Measurements from ENCODE around the gene OR2J2.
"Not testable (repeated sequence)": the region's sequence is repeated elsewhere in the genome, so short reads cannot be mapped to it uniquely, and the experiment has no call there.

OR2J2 gene

GRCh38 chr6:29170607-29171006 lies at the start of gene OR2J2:
TSS of gene OR2J2 (plus strand) at chr6:29170907. CDS start at chr6:29173636, 2,729 bp downstream.
- DNase-seq: not testable (repeated sequence)

- DNase-seq: no peak
Measured at GRCh38 chr6:29129326-29130012, 41.2 kb upstream of the OR2J2 start.

DNA sequence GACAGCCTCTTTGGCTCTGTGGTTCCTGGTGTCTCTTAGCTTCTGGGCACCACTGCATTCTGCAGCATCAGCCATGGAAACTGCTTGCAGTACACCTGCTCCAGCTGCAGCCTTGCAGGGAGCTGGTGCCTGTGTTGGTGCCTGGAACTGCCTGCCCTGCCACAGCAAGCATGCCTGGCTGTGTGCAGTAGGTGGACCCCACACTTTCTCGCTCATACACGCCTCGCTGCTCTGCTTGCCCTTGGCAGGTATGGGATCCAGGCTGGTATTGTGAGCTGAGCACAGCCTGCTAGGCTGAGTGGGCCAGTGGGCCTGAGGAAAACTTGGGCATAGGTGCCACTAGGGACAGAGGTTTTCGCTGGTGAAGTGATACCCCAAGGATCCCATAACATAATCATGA lies 40.1 kb upstream of the OR2J2 start:
- DNase-seq: no peak

GRCh38 chr6:29131691-29132090 lies 39.0 kb upstream of the OR2J2 start:
- DNase-seq: no peak

- DNase-seq: no peak
Measured at GRCh38 chr6:29137724-29138123, 33.0 kb upstream of the OR2J2 start.

DNA sequence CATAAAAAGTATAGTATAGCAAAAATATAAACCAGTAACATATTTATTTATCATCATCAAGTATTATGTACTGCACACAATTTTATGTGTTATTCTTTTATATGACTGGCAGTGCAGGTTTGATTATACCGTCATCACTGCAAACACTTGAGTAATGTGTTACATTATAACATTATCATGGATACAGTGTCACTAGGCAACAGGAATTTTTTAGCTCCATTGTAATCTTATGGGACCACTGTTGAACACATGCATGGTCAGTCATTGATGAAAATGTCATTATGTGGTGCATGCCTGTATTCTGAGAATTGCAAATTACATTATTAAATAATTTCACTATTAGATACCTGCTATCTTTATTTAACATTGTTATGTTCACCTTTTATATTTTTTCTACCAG lies 29.1 kb upstream of the OR2J2 start:
- DNase-seq: no peak

DNA sequence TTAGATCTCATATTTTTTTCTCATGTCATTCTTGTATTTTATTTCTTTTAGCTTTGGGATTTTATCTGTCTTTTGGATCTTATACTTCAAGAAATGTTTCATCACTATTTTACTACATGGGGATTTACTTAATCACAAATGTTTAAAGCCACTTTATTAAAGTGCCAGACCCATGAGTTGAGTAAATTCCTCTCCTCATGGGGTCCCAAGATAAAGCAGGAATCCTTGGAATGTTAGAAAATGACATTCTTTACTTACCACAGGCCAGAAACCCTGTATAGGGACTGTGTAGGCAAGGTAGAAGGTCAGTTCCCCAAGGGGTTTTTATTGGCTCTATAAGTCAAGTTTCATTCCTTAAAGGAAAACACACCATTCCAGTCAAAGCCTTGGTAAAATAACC lies 28.4 kb upstream of the OR2J2 start:
- no peak for DNase-seq

DNA sequence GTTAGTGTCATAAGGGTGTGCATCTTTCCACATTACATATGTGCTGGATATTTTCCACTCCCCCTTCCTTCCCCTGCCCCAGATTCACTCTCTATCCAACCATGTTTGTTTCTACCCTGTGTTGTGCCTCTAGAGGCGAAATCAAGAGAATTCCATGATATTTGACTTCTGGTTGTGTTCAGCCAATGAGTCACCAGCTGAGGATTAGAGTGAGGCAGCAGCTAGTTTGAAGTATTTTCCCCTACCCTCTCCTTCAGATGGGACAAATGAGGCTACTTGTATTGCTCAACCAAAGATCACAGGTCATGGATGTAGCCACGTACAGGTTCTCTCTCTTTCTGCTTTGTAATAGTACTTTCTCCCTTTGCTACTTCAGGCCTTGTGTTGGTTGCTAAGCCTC lies 24.5 kb upstream of the OR2J2 start:
- DNase-seq: no peak

DNA sequence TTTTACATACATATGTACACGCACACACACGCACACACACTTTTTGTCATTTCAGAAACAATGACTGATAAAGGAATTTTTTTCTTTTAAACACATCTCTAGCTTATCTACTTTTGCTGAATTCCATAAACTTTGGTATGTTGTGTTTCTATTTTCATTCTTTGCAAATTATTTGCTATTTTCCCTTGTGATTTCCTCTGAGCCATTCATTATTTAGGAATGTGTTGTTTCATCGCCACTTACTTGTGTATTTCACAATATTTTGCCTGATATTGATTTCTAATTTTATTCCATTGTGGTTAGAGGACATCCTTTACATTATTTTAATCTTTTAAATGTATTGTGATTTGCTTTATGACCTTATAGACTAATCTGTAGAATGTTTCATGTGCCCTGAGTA lies 23.6 kb upstream of the OR2J2 start:
- no peak for DNase-seq

DNA sequence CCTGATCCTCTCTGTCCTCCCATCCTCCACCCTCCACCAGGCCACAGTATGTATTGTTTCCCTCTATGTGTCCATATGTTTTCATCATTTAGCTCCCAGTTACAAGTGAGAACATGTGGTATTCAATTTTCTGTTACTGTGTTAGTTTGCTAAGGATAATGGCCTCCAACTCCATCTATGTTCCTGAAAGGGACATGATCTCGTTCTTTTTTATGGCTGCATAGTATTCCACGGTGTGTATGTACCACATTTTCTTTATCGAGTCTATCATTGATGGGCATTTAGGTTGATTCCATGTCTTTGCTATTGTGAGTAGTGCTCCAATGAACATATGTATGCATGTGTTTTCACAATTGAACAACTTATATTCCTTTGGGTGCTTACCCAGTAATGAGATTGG lies 21.3 kb upstream of the OR2J2 start:
- not testable (repeated sequence) for DNase-seq

DNA sequence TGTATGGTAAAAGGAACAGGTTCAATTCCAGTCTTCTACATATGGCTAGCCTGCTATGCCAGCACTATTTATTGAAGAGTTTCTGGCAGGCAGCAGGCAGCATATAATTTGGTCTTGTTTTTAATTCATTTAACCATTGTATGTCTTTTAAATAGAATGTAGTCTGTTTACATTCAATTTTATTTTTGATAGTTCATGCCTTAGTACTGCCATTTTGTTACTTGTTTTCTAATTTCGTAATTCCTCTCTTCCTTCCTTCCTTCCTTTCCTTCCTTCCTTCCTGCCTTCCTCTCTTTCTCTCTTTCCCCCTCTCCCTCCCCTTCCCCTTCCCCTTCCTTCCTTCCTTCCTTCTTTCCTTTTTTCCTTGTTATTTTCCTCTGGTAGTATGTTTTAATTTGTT lies 17.6 kb upstream of the OR2J2 start:
- no peak for DNase-seq

DNA sequence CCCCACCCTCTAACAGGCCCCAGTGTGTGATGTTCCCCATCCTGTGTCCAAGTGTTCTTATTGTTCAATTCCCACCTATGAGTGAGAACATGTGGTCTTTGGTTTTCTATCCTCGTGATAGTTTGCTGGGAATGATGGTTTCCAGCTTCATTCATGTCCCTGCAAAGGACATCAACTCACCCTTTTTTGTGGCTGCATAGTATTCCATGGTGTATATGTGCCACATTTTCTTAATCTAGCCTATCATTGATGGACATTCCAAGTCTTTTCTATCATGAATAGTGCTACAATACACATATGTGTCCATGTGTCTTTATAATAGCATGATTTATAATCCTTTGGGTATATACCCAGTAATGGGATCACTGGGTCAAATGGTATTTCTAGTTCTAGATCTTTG lies 15.5 kb upstream of the OR2J2 start:
- DNase-seq: not testable (repeated sequence)

GRCh38 chr6:29159922-29160321 lies 10.8 kb upstream of the OR2J2 start:
- not testable (repeated sequence) for DNase-seq

DNA sequence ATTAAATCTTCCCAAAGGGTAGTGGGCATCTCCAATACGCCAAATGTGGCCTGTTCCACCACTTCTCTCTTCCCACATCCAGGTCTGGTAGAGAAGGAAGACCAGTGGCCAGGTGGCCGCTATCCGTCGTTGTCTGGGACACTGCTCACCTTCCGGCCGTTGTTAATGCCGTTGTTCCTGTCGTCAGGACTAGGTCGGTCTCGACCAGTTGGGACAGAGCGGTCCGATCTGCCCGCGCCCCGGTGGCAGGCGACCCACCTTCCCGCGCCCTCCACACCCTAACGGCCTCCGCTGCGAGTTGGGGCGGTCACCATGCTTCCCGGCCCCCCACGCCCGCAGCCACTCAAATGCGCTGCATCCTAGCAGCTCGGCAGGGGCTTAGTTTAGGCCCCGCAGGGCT lies 5.1 kb upstream of the OR2J2 start:
- not testable (repeated sequence) for DNase-seq

DNA sequence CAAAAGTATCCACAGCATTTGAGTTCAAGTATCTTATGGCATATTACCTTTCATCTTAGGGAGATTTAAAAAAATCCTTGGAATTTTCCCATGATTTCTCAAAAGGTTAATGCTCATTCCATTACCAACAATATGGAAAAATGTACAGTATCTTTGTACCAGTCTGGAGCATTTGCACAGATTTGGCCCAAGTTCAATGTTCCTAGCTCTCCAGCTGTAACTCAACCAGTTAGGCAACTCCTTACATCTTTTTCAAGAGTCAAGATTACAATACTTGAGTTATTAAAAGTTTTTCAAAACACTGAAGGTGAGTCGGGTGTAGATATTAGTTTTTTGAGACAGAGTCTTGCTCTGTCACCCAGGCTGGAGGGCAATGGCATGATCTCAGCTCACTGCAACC lies 1.0 kb downstream of the OR2J2 start:
- no peak for DNase-seq

DNA sequence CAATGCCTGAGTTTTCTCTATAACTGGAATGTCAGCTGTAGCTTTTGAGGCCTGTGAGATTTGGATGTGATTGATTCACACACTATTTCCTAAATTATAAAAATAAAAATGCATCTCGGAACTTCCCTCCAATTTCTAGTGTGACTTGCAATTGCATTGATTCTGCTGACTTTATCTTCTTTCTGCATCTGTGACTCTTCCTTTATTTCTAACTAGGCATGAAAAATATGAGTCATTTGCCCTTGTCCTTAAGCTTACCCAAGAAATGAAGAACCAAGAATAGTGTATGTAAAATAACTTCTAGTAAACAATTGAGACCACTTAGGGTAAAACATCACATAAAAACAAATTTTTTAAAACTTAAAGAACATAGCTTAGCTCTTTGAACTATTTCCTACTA lies 12.9 kb downstream of the OR2J2 start:
- DNase-seq: no peak

GRCh38 chr6:29188659-29189058 lies 18.0 kb downstream of the OR2J2 start:
- not testable (repeated sequence) for DNase-seq

DNA sequence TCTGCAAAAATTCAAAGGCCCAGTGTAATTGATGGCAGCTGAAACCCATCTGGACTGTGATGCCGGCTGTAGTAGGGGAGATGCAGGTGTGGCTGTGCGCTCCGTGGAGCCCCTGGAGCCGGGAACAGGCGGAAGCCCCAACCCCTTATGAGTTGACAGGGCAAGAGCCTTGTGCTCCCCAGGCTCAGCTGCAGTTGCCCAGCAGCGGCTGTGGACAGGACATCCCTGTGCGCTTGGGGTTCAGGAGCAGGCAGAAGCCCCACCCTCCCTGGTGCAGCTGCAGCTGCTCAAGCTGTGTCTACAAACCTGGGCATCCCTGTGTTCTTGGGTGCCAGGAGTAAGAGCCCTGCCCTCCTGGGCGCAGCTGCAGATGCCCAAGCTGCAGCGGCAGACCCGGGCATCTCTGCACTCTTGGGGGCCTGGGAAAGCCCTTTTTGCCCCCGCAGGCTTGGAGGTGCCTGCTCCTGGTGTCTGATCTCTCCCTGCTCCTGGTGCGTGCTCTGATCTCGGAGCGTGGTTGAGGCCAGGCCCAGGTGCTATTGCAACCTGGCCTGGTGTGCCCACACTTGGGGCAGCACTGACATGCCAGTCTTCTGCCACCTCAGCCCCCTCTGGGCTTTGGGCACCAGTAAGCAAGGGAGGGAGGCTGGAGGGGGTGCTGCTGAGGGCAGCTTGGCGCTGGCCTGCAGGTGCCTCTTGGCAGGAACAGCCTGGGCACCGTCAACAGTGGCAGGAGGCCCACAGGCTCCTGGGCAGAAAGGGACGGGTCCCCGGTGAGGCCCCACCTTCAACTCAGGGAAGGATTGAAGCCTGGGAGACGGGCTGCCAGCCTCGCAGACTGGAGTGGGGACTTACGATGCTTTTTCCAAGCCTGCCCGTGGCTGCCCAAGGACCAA lies 30.3 kb downstream of the OR2J2 start:
- no peak for DNase-seq

DNA sequence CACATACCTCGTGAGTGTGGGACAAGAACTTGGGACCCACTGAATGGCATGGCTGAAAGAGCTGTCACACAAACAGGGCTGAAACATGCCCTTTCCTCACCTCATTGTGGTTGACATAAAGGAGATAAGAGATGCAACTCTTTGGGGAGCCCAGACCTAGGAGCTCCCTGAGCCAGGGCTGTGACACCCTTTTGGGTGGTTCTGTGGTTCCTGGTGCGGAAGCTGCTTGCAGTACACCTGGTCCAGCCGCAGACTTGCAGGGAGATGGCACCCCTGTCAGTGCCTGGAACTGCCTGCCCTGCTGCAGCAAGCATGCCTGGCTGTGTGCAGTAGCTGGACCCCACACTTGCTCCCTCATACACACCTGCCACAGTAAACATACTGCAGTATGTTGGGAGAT lies 31.3 kb downstream of the OR2J2 start:
- DNase-seq: no peak

DNA sequence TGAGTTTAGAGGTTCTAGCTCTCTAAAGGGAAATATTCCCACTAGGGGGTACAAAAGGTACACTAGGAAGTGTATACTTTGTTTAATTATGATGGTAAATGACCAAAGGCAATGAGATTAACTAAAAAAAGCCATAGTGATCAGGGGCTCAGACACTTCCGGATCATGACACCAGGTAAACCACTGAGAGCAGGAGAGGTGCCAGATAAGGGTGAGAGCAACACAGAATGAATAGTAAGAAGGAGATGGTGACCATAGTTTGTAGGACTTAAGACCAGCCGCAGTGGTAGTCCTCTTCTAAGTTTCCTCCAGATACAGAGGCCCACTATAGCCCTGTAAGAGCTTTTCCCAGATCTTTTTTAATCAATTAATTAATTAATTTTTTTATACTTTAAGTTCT lies 40.8 kb downstream of the OR2J2 start:
- DNase-seq: no peak

- DNase-seq: no peak
Measured at GRCh38 chr6:29216528-29216927, 45.8 kb downstream of the OR2J2 start.

- DNase-seq: not testable (repeated sequence)
Measured at GRCh38 chr6:29217242-29217641, 46.5 kb downstream of the OR2J2 start.

DNA sequence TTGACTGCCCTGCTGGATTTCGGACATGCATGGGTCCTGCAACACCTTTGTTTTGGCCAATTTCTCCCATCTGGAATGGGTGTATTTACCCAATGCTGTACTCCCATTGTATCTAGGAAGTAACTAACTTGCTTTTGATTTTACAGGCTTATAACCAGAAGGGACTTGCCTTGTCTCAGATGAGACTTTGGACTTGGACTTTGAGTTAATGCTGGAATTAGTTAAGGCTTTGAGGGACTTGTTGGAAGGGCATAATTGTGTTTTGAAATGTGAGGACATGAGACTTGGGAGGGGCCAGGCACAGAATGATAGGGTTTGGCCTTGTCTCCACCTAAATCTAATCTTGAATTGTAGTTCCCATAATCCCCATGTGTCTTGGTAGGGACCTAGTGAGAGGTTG lies 47.3 kb downstream of the OR2J2 start:
- not testable (repeated sequence) for DNase-seq

Measured in activated CD4-positive, alpha-beta T cell treated with anti-CD3 and anti-CD28 coated beads for 1 hour (primary cell).